ENCODE measurements around the gene ARHGAP21.
A peak's percentile ranks its signal among the peaks of the same experiment; 100 is the strongest.
"Not testable (repeated sequence)": the region's sequence is repeated elsewhere in the genome, so short reads cannot be mapped to it uniquely, and the experiment has no call there.

Gene ARHGAP21

GRCh38 chr10:24737001-24737400 is 13.3 kb upstream of the ARHGAP21 start:
- Mint-ChIP-seq H3K36me3 (ENCODE audit: low read depth) (no peaks in the 10 kb centered on the region), H3K4me1 (peaks cover 5% of the 10 kb centered on the region), H3K27me3 (ENCODE audit: low read depth) (no peaks in the 10 kb centered on the region), H3K27ac (peak overlapping the region in 2 of 3 experiments; percentile 29 to 57), H3K4me3 (no peak overlapping the region), H3K9me3 (no peaks in the 10 kb centered on the region)
- TF ChIP-seq, protein P1, sequence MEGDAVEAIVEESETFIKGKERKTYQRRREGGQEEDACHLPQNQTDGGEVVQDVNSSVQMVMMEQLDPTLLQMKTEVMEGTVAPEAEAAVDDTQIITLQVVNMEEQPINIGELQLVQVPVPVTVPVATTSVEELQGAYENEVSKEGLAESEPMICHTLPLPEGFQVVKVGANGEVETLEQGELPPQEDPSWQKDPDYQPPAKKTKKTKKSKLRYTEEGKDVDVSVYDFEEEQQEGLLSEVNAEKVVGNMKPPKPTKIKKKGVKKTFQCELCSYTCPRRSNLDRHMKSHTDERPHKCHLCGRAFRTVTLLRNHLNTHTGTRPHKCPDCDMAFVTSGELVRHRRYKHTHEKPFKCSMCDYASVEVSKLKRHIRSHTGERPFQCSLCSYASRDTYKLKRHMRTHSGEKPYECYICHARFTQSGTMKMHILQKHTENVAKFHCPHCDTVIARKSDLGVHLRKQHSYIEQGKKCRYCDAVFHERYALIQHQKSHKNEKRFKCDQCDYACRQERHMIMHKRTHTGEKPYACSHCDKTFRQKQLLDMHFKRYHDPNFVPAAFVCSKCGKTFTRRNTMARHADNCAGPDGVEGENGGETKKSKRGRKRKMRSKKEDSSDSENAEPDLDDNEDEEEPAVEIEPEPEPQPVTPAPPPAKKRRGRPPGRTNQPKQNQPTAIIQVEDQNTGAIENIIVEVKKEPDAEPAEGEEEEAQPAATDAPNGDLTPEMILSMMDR (IDR thresholded peaks at IDR 0.05; ENCODE audit: unreplicated experiment in 3 of 3): no peak

DNA sequence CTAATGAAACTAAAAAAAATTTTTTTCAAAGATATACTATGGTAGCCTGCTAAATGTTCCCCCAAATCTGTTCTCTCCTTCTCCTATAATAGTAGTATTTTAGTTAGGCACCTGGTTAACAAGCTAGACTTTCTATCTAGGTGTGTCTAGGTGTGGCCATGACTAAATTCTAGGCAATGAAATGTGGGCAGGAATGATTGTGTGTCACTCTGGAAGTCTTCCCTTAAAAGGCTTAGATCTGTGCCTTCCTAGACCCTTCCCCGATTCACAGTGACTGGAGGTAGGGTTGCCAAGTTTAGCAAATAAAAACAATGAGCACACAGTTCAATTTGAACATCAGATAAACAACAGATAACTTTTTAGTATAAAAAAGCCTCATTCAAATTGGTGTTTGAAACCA is 8.3 kb upstream of the ARHGAP21 start:
- H3K36me3 Mint-ChIP-seq (ENCODE audit: low read depth): no peaks in the 10 kb centered on the region

DNA sequence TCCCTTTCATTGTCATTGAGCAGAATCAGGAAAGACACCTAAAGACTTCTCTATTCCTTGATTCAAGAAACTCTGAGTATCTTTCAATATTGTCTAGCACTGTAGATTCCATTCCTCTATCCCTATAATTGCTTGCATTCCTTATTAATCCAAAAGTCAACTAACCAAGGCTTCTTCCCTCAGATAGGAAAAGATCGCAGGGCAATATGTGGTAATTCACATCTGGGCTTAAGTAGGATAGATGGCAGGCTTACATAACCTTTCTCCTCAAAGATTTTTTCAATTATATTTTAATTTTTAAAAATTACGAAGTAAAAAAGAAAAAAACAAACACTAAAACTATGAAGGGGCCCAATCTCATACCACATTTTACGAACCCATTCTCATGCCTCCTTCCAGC is 7.1 kb upstream of the ARHGAP21 start:
- Mint-ChIP-seq H3K9me3 (no peaks in the 10 kb centered on the region), H3K27ac (no peak overlapping the region), H3K36me3 (ENCODE audit: low read depth) (no peaks in the 10 kb centered on the region), H3K27me3 (ENCODE audit: low read depth) (no peaks in the 10 kb centered on the region), H3K4me1 (no peaks in the 10 kb centered on the region), H3K4me3 (no peak overlapping the region)
- TF ChIP-seq, protein P1 (IDR thresholded peaks at IDR 0.05; ENCODE audit: unreplicated experiment in 3 of 3): no peak

More for the DNA sequence above, 8.3 kb upstream of the ARHGAP21 start:
- TF ChIP-seq, protein P1 (IDR thresholded peaks at IDR 0.05; ENCODE audit: unreplicated experiment in 3 of 3): no peak
- Mint-ChIP-seq H3K4me1 (peaks cover 1% of the 10 kb centered on the region), H3K9me3 (no peaks in the 10 kb centered on the region), H3K27me3 (ENCODE audit: low read depth) (no peaks in the 10 kb centered on the region), H3K27ac (no peak overlapping the region), H3K4me3 (no peak overlapping the region)

DNA sequence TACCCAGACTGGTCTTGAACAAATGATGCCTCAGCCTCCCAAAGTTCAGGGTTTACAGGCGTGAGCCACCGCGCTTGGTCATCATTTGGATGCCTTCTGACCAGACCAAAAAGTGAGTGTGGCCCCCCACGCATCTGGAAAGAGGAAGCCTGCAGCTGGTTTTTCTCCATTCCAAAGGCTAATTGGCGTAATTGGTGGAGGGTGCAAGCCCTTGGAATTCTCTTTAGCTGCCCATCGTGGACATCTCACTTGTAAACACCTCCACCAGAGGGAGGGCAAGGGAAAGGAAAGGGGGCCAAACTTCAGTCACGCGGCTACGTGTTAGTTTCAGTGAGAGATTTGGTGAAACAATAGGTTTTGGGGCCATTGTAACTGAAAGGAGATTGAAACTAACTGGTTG is 4.1 kb upstream of the ARHGAP21 start:
- H3K4me1 Mint-ChIP-seq: no peaks in the 10 kb centered on the region
- no peaks in the 10 kb centered on the region for H3K36me3 Mint-ChIP-seq (ENCODE audit: low read depth)
- H3K9me3 Mint-ChIP-seq: no peaks in the 10 kb centered on the region
- TF ChIP-seq, protein P1 (IDR thresholded peaks at IDR 0.05; ENCODE audit: unreplicated experiment in 3 of 3): no peak
- H3K27ac Mint-ChIP-seq: no peak overlapping the region
- H3K4me3 Mint-ChIP-seq: no peak overlapping the region
- H3K27me3 Mint-ChIP-seq (ENCODE audit: low read depth): no peaks in the 10 kb centered on the region

DNA sequence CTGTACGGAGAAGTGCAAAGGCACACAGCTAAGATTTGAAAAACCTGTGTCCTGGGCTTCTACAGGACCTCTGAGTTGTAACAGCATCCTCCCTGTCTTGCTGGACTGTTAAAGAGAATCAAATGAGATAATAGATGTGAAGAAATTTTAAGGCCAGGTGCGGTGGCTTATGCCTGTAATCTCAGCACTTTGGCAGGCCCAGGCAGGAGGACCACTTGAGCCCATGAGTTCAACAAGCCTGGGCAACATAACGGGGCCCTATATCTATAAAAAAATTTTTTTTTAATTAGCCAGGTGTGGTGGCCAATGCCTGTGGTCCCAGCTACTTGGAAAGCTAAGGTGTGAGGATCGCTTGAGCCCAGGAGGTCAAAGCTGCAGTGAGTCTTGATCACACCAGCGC is 2.9 kb upstream of the ARHGAP21 start:
- H3K27me3 Mint-ChIP-seq (ENCODE audit: low read depth): no peaks in the 10 kb centered on the region
- peaks cover 4% of the 10 kb centered on the region for H3K4me1 Mint-ChIP-seq
- H3K9me3 Mint-ChIP-seq: no peaks in the 10 kb centered on the region
- H3K36me3 Mint-ChIP-seq (ENCODE audit: low read depth): no peaks in the 10 kb centered on the region
- H3K27ac Mint-ChIP-seq: peak overlapping the region in 1 of 3 experiments; percentile 13
- TF ChIP-seq, protein P1 (IDR thresholded peaks at IDR 0.05; ENCODE audit: unreplicated experiment in 3 of 3): no peak
- H3K4me3 Mint-ChIP-seq: peak overlapping the region in 1 of 3 experiments; percentile 3

GRCh38 chr10:24726029-24726428 is 2.3 kb upstream of the ARHGAP21 start:
- not testable (repeated sequence) for H3K36me3 Mint-ChIP-seq (ENCODE audit: low read depth); H3K9me3 Mint-ChIP-seq; H3K27ac Mint-ChIP-seq; H3K27me3 Mint-ChIP-seq (ENCODE audit: low read depth); H3K4me1 Mint-ChIP-seq
- H3K4me3 Mint-ChIP-seq: peak overlapping the region; percentile 29 to 99 (median 97)
